ENCODE results near the gene FAM131B. TPM values are rescaled to one million over a fixed set of nuclear protein-coding genes. Genes with fewer than 3 reads are reported as not detected.
A peak's percentile ranks its signal among the peaks of the same experiment; 100 is the strongest.

FAM131B gene
- total RNA-seq, 1 donor from 2014 or later = 3.1 TPM

GRCh38 chr7:143390104-143390772 lies 27.7 kb upstream of the FAM131B start:
- Mint-ChIP-seq H3K4me1 (ENCODE audit: low read depth) (peaks cover 49% of the 10 kb centered on the region), H3K27me3 (ENCODE audit: low read depth) (no peaks in the 10 kb centered on the region), H3K4me3 (ENCODE audit: unreplicated experiment) (peak overlapping the region; percentile 6), H3K9me3 (ENCODE audit: low read depth) (no peaks in the 10 kb centered on the region), H3K27ac (ENCODE audit: unreplicated experiment) (peak overlapping the region; percentile 50), H3K36me3 (ENCODE audit: low read depth) (peaks cover 31% of the 10 kb centered on the region)
- TF ChIP-seq CTCF (IDR thresholded peaks at IDR 0.05) = no peak
- no peak for DNase-seq (ENCODE audit: low spot score)

- H3K27me3 Mint-ChIP-seq (ENCODE audit: low read depth) = no peaks in the 10 kb centered on the region
- peak overlapping the region; percentile 50 for H3K27ac Mint-ChIP-seq (ENCODE audit: unreplicated experiment)
- TF ChIP-seq CTCF (IDR thresholded peaks at IDR 0.05) = peak; percentile 12
- H3K9me3 Mint-ChIP-seq (ENCODE audit: low read depth) = no peaks in the 10 kb centered on the region
- no peak for DNase-seq (ENCODE audit: low spot score)
- peak overlapping the region; percentile 6 for H3K4me3 Mint-ChIP-seq (ENCODE audit: unreplicated experiment)
- peaks cover 49% of the 10 kb centered on the region for H3K4me1 Mint-ChIP-seq (ENCODE audit: low read depth)
- peaks cover 31% of the 10 kb centered on the region for H3K36me3 Mint-ChIP-seq (ENCODE audit: low read depth)
Observed at GRCh38 chr7:143389316-143390103, 27.0 kb upstream of the FAM131B start.

GRCh38 chr7:143388491-143389101 lies 26.1 kb upstream of the FAM131B start:
- DNase-seq (ENCODE audit: low spot score) = peak; percentile 89
- Mint-ChIP-seq H3K27ac (ENCODE audit: unreplicated experiment) (no peak overlapping the region), H3K4me3 (ENCODE audit: unreplicated experiment) (no peak overlapping the region), H3K36me3 (ENCODE audit: low read depth) (peaks cover 31% of the 10 kb centered on the region), H3K9me3 (ENCODE audit: low read depth) (no peaks in the 10 kb centered on the region), H3K4me1 (ENCODE audit: low read depth) (peaks cover 49% of the 10 kb centered on the region), H3K27me3 (ENCODE audit: low read depth) (no peaks in the 10 kb centered on the region)
- TF ChIP-seq CTCF (IDR thresholded peaks at IDR 0.05) = no peak

GRCh38 chr7:143388051-143388450 lies 25.5 kb upstream of the FAM131B start:
- no peak overlapping the region for H3K4me3 Mint-ChIP-seq (ENCODE audit: unreplicated experiment)
- no peak for DNase-seq (ENCODE audit: low spot score)
- no peak for TF ChIP-seq CTCF (IDR thresholded peaks at IDR 0.05)
- no peaks in the 10 kb centered on the region for H3K9me3 Mint-ChIP-seq (ENCODE audit: low read depth)
- H3K4me1 Mint-ChIP-seq (ENCODE audit: low read depth) = peaks cover 47% of the 10 kb centered on the region
- H3K27ac Mint-ChIP-seq (ENCODE audit: unreplicated experiment) = no peak overlapping the region
- no peaks in the 10 kb centered on the region for H3K27me3 Mint-ChIP-seq (ENCODE audit: low read depth)
- H3K36me3 Mint-ChIP-seq (ENCODE audit: low read depth) = peaks cover 32% of the 10 kb centered on the region
